Stimulated activated CD8-positive, alpha-beta memory T cell treated with anti-CD3 and anti-CD28 coated beads, Interleukin-7, amount 100 ng/mL, for 4 hours (primary cell): ENCODE results near the gene TINAGL1.
"Not testable (repeated sequence)": the region's sequence is repeated elsewhere in the genome, so short reads cannot be mapped to it uniquely, and the experiment has no call there.

Experiments
- DNase-seq, 2 donors: peaks; one replicate each; pipeline ENCODE4 v3.0.0-alpha.2; 2020; ENCODE audit warnings: low read depth in 2 of 2

TINAGL1 gene

GRCh38 chr1:31583995-31584868 lies 7.9 kb downstream of the TINAGL1 start:
- no peak for DNase-seq

- no peak for DNase-seq
Observed at GRCh38 chr1:31584869-31585735, 8.8 kb downstream of the TINAGL1 start.

GRCh38 chr1:31585736-31586365 lies 9.5 kb downstream of the TINAGL1 start:
- no peak for DNase-seq

GRCh38 chr1:31586376-31587327 lies 10.3 kb downstream of the TINAGL1 start:
- DNase-seq: no peak

- not testable (repeated sequence) for DNase-seq
Observed at GRCh38 chr1:31587328-31587699, 11.0 kb downstream of the TINAGL1 start.

GRCh38 chr1:31587720-31588423 lies 11.6 kb downstream of the TINAGL1 start:
- DNase-seq: no peak

GRCh38 chr1:31588751-31589515 lies 12.6 kb downstream of the TINAGL1 start:
- no peak for DNase-seq

GRCh38 chr1:31591425-31592093 lies 15.2 kb downstream of the TINAGL1 start:
- no peak for DNase-seq

- DNase-seq: no peak
Observed at GRCh38 chr1:31592132-31592531, 15.8 kb downstream of the TINAGL1 start.

- DNase-seq: no peak
Observed at GRCh38 chr1:31593136-31593665, 16.9 kb downstream of the TINAGL1 start.

GRCh38 chr1:31593770-31594632 lies 17.7 kb downstream of the TINAGL1 start:
- peak; percentile 17 to 45 for DNase-seq

GRCh38 chr1:31595836-31596736 lies 19.8 kb downstream of the TINAGL1 start:
- DNase-seq: no peak

GRCh38 chr1:31596737-31597097 lies 20.4 kb downstream of the TINAGL1 start:
- no peak for DNase-seq

- DNase-seq: no peak
Observed at GRCh38 chr1:31598980-31599379, 22.7 kb downstream of the TINAGL1 start.

GRCh38 chr1:31600641-31601040 lies 24.3 kb downstream of the TINAGL1 start:
- DNase-seq: no peak

- no peak for DNase-seq
Observed at GRCh38 chr1:31602081-31602480, 25.8 kb downstream of the TINAGL1 start.

- no peak for DNase-seq
Observed at GRCh38 chr1:31605908-31606427, 29.7 kb downstream of the TINAGL1 start.
